VCaP (cell line): ENCODE data around the gene PRR16.
A peak's percentile ranks its signal among the peaks of the same experiment; 100 is the strongest.
"Not testable (repeated sequence)": the region's sequence is repeated elsewhere in the genome, so short reads cannot be mapped to it uniquely, and the experiment has no call there.

Source experiments
- H3K27ac ChIP-seq: fragments of 450-650 bp; 2 replicates; pipeline ENCODE4 v1.5.1; 2017
- CTCF ChIP-seq: fragments of 450-650 bp; conservative IDR thresholded peaks from 2 replicates; pipeline ENCODE4 v1.5.1; 2017; ENCODE audit warnings: mild to moderate bottlenecking, moderate library complexity

The PRR16 gene

DNA sequence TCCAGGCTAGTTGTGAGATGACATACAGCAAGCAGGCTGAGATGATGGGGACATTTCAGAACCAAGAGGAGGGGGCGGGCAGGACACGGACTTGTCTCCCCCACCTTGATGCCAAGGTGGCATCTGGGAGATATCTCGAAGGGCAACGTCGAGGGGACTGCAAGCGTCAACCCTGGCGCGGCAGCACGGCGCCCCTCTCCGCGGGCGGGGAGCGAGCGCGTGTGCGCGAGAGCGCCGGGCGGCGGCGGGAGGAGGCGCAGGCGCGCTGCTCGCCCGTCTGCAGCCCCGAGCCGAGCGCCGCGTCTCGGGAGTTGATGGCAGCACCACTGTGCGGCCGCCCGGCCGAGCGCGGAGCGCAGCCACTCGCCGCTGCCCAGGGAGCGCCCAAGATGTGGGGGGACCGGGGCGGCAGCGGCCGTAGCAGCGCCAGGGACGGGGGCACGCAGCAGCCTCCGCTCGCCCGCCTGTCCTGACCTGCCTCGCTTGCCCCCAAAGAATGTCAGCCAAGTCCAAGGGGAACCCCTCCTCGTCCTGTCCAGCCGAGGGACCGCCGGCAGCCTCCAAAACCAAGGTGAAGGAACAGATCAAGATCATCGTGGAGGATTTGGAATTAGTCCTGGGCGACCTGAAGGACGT, at the start of gene PRR16:
Gene PRR16 (plus strand): TSS at position 310 of the 636 bp plus-strand sequence.
- no peak within 1 kb of the TSS for H3K27ac ChIP-seq
- peak; percentile 56 for TF ChIP-seq CTCF

DNA sequence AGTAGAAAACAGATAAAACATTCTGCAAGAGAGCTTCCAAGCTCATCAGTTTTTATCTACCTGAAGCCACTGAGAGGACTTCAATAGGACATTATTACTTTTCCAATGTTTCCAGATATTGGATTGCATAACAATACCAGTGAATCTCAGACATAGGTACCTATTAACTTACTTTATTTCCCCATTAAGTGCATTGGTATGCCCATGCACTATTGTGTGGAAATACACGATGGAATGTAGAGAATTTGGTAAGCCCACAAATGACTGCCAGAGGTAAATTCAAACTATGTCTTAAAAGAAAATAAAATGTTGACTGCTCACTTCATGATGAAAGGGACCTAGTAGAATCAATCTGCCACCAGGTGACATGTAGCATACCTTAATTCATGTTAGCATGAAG, 48.1 kb upstream of the PRR16 start:
- TF ChIP-seq CTCF, result no peak
- H3K27ac ChIP-seq, result no peak overlapping the region

GRCh38 chr5:120419127-120419526, 45.0 kb upstream of the PRR16 start:
- H3K27ac ChIP-seq, result no peak overlapping the region
- TF ChIP-seq CTCF, result no peak

DNA sequence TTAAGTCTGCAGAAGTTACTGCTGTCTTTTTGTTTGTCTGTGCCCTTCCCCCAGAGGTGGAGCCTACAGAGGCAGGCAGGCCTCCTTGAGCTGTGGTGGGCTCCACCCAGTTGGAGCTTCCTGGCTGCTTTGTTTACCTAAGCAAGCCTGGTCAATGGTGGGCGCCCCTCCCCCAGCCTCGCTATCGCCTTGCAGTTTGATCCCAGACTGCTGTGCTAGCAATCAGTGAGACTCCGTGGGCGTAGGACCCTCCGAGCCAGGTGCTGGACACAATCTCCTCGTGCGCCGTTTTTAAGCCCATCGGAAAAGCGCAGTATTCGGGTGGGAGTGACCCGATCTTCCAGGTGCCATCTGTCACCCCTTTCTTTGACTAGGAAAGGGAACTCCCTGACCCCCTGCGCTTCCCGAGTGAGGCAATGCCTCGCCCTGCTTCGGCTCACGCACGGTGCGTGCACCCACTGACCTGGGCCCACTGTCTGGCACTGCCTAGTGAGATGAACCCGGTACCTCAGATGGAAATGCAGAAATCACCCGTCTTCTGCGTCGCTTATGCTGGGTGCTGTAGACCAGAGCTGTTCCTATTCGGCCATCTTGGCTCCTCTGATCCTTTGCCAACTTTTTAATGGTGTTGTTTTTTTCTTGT, 37.3 kb upstream of the PRR16 start:
- not testable (repeated sequence) for H3K27ac ChIP-seq

DNA sequence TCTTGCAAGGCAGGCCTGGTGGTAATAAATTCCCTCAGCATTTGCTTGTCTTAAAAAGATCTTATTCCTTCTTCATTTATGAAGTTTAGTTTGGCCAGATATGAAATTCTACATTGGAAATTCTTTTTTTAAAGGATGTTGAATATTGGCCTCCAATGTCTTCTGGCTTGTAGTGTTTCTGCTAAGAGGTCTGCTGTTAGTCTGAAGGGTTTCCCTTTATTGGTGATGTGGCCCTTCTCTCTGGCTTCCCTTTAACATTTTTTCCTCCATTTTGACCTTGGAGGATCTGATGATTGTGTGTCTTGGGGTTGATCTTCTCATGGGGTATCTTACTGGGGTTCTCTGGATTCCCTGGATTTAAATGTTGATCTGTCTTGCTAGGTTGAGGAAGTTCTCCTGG, 33.5 kb upstream of the PRR16 start:
- H3K27ac ChIP-seq, result no peak overlapping the region
- no peak for TF ChIP-seq CTCF

GRCh38 chr5:120432861-120433260, 31.2 kb upstream of the PRR16 start:
- TF ChIP-seq CTCF, result no peak

DNA sequence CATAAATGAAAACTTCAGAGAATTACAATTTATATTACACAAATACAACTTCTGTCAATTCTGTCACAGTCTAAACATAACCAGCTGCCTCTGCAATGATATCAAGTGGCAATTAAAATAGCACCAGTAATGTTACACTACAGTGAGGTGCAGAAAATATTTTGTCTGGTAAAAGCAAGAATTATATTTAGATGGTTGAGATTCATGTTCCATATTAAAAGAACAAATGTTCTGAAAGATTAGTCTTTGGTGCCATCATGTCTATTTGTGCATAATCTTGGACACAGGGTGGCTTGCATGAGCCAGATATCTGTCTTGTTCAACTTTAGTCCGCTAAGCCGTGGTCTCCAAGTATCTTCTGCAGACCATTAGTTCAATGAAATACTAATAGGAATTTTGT, 29.0 kb upstream of the PRR16 start:
- H3K27ac ChIP-seq, result no peak overlapping the region
- TF ChIP-seq CTCF, result no peak

More at GRCh38 chr5:120432861-120433260, 31.2 kb upstream of the PRR16 start:
- H3K27ac ChIP-seq, result no peak overlapping the region

DNA sequence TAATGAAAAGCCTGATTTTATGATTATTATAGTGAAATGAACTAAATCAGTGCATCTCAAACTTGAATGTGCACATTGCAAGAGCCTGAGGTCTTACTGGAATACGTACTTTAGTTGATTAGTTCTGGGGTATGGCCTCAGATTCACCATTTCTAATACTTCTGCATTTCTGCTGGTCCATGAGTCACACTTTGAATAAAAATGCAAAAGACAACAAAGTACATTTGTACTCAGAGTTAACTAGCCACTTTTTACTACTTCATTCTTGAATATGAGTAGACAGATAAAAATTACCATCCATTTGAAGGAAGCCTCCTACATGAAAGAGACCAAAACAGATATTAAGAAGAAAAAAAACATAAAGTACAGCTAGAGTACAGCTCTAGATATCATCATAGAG, 27.1 kb upstream of the PRR16 start:
- no peak overlapping the region for H3K27ac ChIP-seq
- TF ChIP-seq CTCF, result no peak
